DOHH2 (cell line): ENCODE measurements around the gene PLEKHN1.
"Not testable (repeated sequence)": the region's sequence is repeated elsewhere in the genome, so short reads cannot be mapped to it uniquely, and the experiment has no call there.

Source experiments
- H3F3A ChIP-seq: fragments of 200-600 bp; sonication (generic), shearing (Covaris generic); 2 replicates; pipeline ENCODE4 v1.6.0; 2016; ENCODE audit warnings: antibody characterized with exemption, mild to moderate bottlenecking; ENCODE audit not compliant: control insufficient read depth, insufficient read depth
- H3K27ac ChIP-seq: fragments of 200-600 bp; sonication (generic); 2 replicates; pipeline ENCODE4 v1.5.1; 2014; ENCODE audit warnings: low read depth, mild to moderate bottlenecking, low read length, moderate library complexity
- H3K27me3 ChIP-seq: fragments of 200-600 bp; sonication (generic); 2 replicates; pipeline ENCODE4 v1.6.1; 2014; ENCODE audit warnings: mild to moderate bottlenecking, low read length, mixed read lengths; ENCODE audit not compliant: control insufficient read depth
- H3K36me3 ChIP-seq: fragments of 200-600 bp; sonication (generic); 2 replicates; pipeline ENCODE4 v1.6.1; 2014; ENCODE audit warnings: mild to moderate bottlenecking, low read length, moderate library complexity, mixed read lengths; ENCODE audit not compliant: control insufficient read depth
- H3K4me1 ChIP-seq: fragments of 200-600 bp; sonication (generic); 2 replicates; pipeline ENCODE4 v1.6.1; 2014; ENCODE audit warnings: mild to moderate bottlenecking, low read length, mixed read lengths; ENCODE audit not compliant: control insufficient read depth
- H3K4me2 ChIP-seq: fragments of 200-600 bp; sonication (generic); 2 replicates; pipeline ENCODE4 v1.6.0; 2014; ENCODE audit warnings: mild to moderate bottlenecking, low read length, moderate library complexity
- H3K4me3 ChIP-seq: fragments of 200-600 bp; sonication (generic); 2 replicates; pipeline ENCODE4 v1.5.1; 2014; ENCODE audit warnings: mild to moderate bottlenecking, low read length, mixed read lengths
- H3K79me2 ChIP-seq: fragments of 200-600 bp; sonication (generic); 2 replicates; pipeline ENCODE4 v1.6.1; 2014; ENCODE audit warnings: mild to moderate bottlenecking, low read length, mixed read lengths; ENCODE audit not compliant: control insufficient read depth
- H3K9me2 ChIP-seq: fragments of 200-600 bp; sonication (generic); replicated peaks from 2 replicates; pipeline ENCODE4 v1.6.1; 2014; ENCODE audit warnings: mild to moderate bottlenecking, low read length, mixed read lengths; ENCODE audit not compliant: control insufficient read depth
- H3K9me3 ChIP-seq: fragments of 200-600 bp; sonication (generic); 2 replicates; pipeline ENCODE4 v1.6.1; 2014; ENCODE audit warnings: antibody characterized with exemption, low read length, mixed read lengths; ENCODE audit not compliant: control insufficient read depth, insufficient read depth
- H4K20me1 ChIP-seq: fragments of 200-600 bp; sonication (generic); 2 replicates; pipeline ENCODE4 v1.6.0; 2014; ENCODE audit warnings: low read depth, mild to moderate bottlenecking, antibody characterized with exemption, low read length, moderate library complexity; ENCODE audit not compliant: control insufficient read depth, insufficient read depth
- CTCF ChIP-seq: fragments of 200-600 bp; sonication (generic); IDR thresholded peaks from one replicate; pipeline ENCODE4 v1.5.1; 2014; ENCODE audit warnings: antibody characterized with exemption, mild to moderate bottlenecking, low read depth, low read length; ENCODE audit not compliant: poor library complexity, severe bottlenecking
- EZH2phosphoT487 ChIP-seq: fragments of 200-600 bp; sonication (generic); IDR thresholded peaks from 2 replicates; pipeline ENCODE4 v1.6.1; 2017; ENCODE audit warnings: borderline replicate concordance, mild to moderate bottlenecking, antibody characterized with exemption, low read length, moderate library complexity, mixed read lengths

The PLEKHN1 gene

GRCh38 chr1:1013105-1013921 is 47.0 kb downstream of the PLEKHN1 start, which contains the start of gene ISG15:
TSS of gene ISG15 (plus strand) at chr1:1013497. CDS start at chr1:1013574, 77 bp downstream.
- no peak for TF ChIP-seq EZH2phosphoT487
- TF ChIP-seq CTCF = no peak
- Histone ChIP-seq H3K36me3 (no peaks in the 10 kb centered on the region), H3K79me2 (no peaks in the 10 kb centered on the region), H3K4me3 (peak within 1 kb of the TSS; percentile 72), H3K9me2 (no peaks in the 10 kb centered on the region), H3K4me2 (peak within 1 kb of the TSS; percentile 79), H3K27me3 (no peaks in the 10 kb centered on the region), H3F3A (no peaks in the 10 kb centered on the region), H3K27ac (no peak within 1 kb of the TSS), H3K9me3 (no peaks in the 10 kb centered on the region), H3K4me1 (peaks cover 22% of the 10 kb centered on the region), H4K20me1 (no peaks in the 10 kb centered on the region)

DNA sequence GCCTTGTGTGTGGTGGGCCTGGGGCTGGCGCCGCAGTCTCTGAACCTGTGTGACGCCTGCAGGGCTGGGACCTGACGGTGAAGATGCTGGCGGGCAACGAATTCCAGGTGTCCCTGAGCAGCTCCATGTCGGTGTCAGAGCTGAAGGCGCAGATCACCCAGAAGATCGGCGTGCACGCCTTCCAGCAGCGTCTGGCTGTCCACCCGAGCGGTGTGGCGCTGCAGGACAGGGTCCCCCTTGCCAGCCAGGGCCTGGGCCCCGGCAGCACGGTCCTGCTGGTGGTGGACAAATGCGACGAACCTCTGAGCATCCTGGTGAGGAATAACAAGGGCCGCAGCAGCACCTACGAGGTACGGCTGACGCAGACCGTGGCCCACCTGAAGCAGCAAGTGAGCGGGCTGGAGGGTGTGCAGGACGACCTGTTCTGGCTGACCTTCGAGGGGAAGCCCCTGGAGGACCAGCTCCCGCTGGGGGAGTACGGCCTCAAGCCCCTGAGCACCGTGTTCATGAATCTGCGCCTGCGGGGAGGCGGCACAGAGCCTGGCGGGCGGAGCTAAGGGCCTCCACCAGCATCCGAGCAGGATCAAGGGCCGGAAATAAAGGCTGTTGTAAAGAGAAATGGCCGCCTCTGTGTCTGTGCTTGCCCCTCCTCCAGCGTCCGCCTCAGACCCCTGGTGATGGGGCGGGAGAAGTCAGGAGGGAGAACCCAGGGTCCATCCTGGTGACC is 47.8 kb downstream of the PLEKHN1 start:
- no peaks in the 10 kb centered on the region for H4K20me1 ChIP-seq
- TF ChIP-seq CTCF = no peak
- no peak for TF ChIP-seq EZH2phosphoT487
- no peak overlapping the region for H3K27ac ChIP-seq
- no peaks in the 10 kb centered on the region for H3K9me2 ChIP-seq
- peak overlapping the region; percentile 79 for H3K4me2 ChIP-seq
- no peaks in the 10 kb centered on the region for H3K36me3 ChIP-seq
- peaks cover 22% of the 10 kb centered on the region for H3K4me1 ChIP-seq
- H3K27me3 ChIP-seq = no peaks in the 10 kb centered on the region
- no peaks in the 10 kb centered on the region for H3K79me2 ChIP-seq
- no peaks in the 10 kb centered on the region for H3F3A ChIP-seq
- H3K4me3 ChIP-seq = peak overlapping the region; percentile 72
- no peaks in the 10 kb centered on the region for H3K9me3 ChIP-seq

- no peak overlapping the region for H3K4me3 ChIP-seq
- no peaks in the 10 kb centered on the region for H3K79me2 ChIP-seq
- no peak overlapping the region for H3K4me2 ChIP-seq
- H3K27me3 ChIP-seq = peaks cover under 1% of the 10 kb centered on the region; the same call in 1 of the 2 replicates
- no peak for TF ChIP-seq EZH2phosphoT487
- peak; percentile 53 for TF ChIP-seq CTCF
- H3K9me3 ChIP-seq = no peaks in the 10 kb centered on the region
- H3F3A ChIP-seq = no peaks in the 10 kb centered on the region
- H3K9me2 ChIP-seq = no peaks in the 10 kb centered on the region
- no peak overlapping the region for H3K27ac ChIP-seq
- no peaks in the 10 kb centered on the region for H4K20me1 ChIP-seq
- no peaks in the 10 kb centered on the region for H3K36me3 ChIP-seq
- H3K4me1 ChIP-seq = peaks cover 22% of the 10 kb centered on the region
These were observed 48.8 kb downstream of the PLEKHN1 start for GRCh38 chr1:1014799-1015681.

DNA sequence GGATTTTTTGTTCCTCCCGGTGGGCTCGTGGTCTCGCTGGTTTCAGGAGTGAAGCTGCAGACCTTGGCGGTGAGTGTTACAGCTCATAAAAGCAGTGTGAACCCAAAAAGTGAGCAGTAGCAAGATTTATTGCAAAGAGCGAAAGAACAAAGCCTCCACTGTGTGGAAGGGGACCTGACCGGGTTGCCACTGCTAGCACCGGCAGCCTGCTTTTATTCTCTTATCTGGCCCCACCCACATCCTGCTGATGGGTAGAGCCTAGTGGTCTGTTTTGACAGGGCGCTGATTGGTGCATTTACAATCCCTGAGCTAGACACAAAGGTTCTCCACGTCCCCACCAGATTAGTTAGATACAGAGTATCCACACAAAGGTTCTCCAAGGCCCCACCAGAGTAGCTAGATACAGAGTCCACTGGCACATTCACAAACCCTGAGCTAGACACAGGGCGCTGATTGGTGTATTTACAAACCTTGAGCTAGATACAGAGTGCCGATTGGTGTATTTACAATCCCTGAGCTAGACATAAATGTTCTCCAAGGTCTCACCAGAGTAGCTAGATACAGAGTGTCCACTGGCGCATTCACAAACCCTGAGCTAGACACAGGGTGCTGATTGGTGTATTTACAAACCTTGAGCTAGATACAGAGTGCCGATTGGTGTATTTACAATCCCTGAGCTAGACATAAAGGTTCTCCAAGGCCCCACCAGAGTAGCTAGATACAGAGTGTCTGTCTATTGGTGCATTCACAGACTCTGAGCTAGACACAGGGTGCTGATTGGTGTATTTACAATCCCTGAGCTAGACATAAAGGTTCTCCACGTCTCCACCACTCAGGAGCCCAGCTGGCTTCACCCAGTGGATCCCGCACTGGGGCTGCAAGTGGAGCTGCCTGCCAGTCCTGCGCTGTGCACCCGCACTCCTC is 51.4 kb downstream of the PLEKHN1 start:
- H4K20me1 ChIP-seq, H3K4me3 ChIP-seq, H3K9me2 ChIP-seq, H3F3A ChIP-seq, H3K27ac ChIP-seq, H3K36me3 ChIP-seq, H3K79me2 ChIP-seq, H3K4me2 ChIP-seq, H3K9me3 ChIP-seq: not testable (repeated sequence)
- Histone ChIP-seq H3K27me3 (peaks cover 26% of the 10 kb centered on the region), H3K4me1 (peaks cover 17% of the 10 kb centered on the region)
